ENCODE measurements around the gene ATF4. TPM values are rescaled to one million over a fixed set of nuclear protein-coding genes. Genes with fewer than 3 reads are reported as not detected.

Gene ATF4
- total RNA-seq, 2 experiments from 2014 or later = 720 to 732 TPM

- TF ChIP-seq, protein P1, sequence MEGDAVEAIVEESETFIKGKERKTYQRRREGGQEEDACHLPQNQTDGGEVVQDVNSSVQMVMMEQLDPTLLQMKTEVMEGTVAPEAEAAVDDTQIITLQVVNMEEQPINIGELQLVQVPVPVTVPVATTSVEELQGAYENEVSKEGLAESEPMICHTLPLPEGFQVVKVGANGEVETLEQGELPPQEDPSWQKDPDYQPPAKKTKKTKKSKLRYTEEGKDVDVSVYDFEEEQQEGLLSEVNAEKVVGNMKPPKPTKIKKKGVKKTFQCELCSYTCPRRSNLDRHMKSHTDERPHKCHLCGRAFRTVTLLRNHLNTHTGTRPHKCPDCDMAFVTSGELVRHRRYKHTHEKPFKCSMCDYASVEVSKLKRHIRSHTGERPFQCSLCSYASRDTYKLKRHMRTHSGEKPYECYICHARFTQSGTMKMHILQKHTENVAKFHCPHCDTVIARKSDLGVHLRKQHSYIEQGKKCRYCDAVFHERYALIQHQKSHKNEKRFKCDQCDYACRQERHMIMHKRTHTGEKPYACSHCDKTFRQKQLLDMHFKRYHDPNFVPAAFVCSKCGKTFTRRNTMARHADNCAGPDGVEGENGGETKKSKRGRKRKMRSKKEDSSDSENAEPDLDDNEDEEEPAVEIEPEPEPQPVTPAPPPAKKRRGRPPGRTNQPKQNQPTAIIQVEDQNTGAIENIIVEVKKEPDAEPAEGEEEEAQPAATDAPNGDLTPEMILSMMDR (conservative IDR thresholded peaks at IDR 0.05; ENCODE audit: low read length) = no peak
- no peak for TF ChIP-seq EZH2phosphoT487 (IDR thresholded peaks at IDR 0.05; ENCODE audit: borderline replicate concordance, low read depth, low read length)
- peaks cover 28% of the 10 kb centered on the region for H3K4me1 ChIP-seq (ENCODE audit: insufficient read depth, low read length, poor library complexity, severe bottlenecking)
- no peak overlapping the region for H3K27ac ChIP-seq (ENCODE audit: low read depth, low read length, poor library complexity, severe bottlenecking)
- POLR2A ChIA-PET = no interaction called here
- no peak overlapping the region for H3K4me3 ChIP-seq (ENCODE audit: low read depth, low read length, poor library complexity, severe bottlenecking)
- H4K20me1 ChIP-seq (ENCODE audit: insufficient read depth, low read length) = no peaks in the 10 kb centered on the region
- no TSS peak for BruUV-seq (replicated peaks)
- no peaks in the 10 kb centered on the region for H3K36me3 ChIP-seq (ENCODE audit: insufficient read depth, low read length)
- DNase-seq (ENCODE audit: low spot score) = no peak
- intact Hi-C loops (cut with micrococcal nuclease; ENCODE audit: unreplicated experiment) = no loop called here
- H3K79me2 ChIP-seq (ENCODE audit: insufficient read depth, low read depth, low read length) = no peaks in the 10 kb centered on the region
- no peak overlapping the region; the same call in 1 of the 2 replicates for H3K4me2 ChIP-seq (ENCODE audit: low read length)
- CTCF ChIA-PET (ENCODE audit: unreplicated experiment) = no interaction called here
- H2AFZ ChIP-seq (ENCODE audit: low read length) = no peak overlapping the region
- no peaks in the 10 kb centered on the region for H3K9me2 ChIP-seq (ENCODE audit: insufficient read depth, low read length)
- H3K9me3 ChIP-seq (ENCODE audit: low read length) = no peaks in the 10 kb centered on the region
Measured at GRCh38 chr22:39569066-39569465, 48.7 kb downstream of the ATF4 start.

DNA sequence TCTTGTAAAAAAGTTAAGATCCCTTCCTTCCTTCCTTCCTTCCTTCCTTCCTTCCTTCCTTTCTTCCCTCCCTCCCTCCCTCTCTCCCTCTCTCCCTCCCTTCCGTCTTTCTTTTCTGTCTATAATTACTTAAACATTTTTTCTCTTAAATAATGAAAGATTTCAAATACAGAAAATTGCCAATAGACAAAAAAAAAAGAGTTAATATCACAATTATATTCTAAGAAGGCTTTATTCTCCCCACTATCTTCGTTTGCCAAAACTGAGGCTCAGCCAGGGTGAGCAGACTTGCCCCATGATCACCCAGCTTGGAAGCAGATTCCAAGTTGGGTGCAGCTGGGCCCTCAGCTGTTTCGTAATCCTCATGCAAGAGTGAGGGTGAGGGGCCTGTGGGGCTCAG, 49.9 kb downstream of the ATF4 start:
- H2AFZ ChIP-seq (ENCODE audit: low read length) = no peak overlapping the region
- intact Hi-C loops (cut with micrococcal nuclease; ENCODE audit: unreplicated experiment) = no loop called here
- H3K4me3 ChIP-seq (ENCODE audit: low read depth, low read length, poor library complexity, severe bottlenecking) = no peak overlapping the region
- no TSS peak for BruUV-seq (replicated peaks)
- H3K36me3 ChIP-seq (ENCODE audit: insufficient read depth, low read length) = no peaks in the 10 kb centered on the region
- no peak for TF ChIP-seq EZH2phosphoT487 (IDR thresholded peaks at IDR 0.05; ENCODE audit: borderline replicate concordance, low read depth, low read length)
- TF ChIP-seq, protein P1 (conservative IDR thresholded peaks at IDR 0.05; ENCODE audit: low read length) = no peak
- no peak overlapping the region for H3K27ac ChIP-seq (ENCODE audit: low read depth, low read length, poor library complexity, severe bottlenecking)
- DNase-seq (ENCODE audit: low spot score) = no peak
- H3K9me2 ChIP-seq (ENCODE audit: insufficient read depth, low read length) = no peaks in the 10 kb centered on the region
- H3K9me3 ChIP-seq (ENCODE audit: low read length) = no peaks in the 10 kb centered on the region
- peaks cover 28% of the 10 kb centered on the region for H3K4me1 ChIP-seq (ENCODE audit: insufficient read depth, low read length, poor library complexity, severe bottlenecking)
- no peaks in the 10 kb centered on the region for H4K20me1 ChIP-seq (ENCODE audit: insufficient read depth, low read length)
- CTCF ChIA-PET (ENCODE audit: unreplicated experiment) = no interaction called here
- POLR2A ChIA-PET = no interaction called here
- H3K79me2 ChIP-seq (ENCODE audit: insufficient read depth, low read depth, low read length) = no peaks in the 10 kb centered on the region
- H3K4me2 ChIP-seq (ENCODE audit: low read length) = no peak overlapping the region

DNA sequence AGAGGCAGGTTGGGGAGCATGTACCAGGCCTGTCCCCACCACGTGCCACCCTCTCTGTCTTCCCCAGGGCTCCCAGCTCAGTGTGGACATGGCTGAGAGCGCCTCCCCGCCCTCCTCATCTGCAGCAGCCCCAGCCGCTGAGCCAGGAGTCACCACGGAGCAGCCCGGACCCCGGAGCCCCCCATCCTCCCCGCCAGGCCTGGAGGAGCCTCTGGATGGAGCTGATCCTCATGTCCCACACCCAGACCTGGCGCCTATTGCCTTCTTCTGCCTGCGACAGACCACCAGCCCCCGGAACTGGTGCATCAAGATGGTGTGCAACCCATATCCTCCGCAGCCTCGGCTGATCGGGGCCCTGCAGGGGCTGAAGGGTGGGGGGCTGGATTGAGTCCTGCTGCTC, 50.3 kb downstream of the ATF4 start, which contains the start of gene CACNA1I:
CACNA1I (plus strand) TSS at position 89 of the 400 bp plus-strand sequence; CDS start at position 89, 0 bp downstream.
- ChIA-PET CTCF (ENCODE audit: unreplicated experiment) (no interaction called here), POLR2A (no interaction called here)
- BruUV-seq (replicated peaks) = no TSS peak
- no peaks in the 10 kb centered on the region for H3K36me3 ChIP-seq (ENCODE audit: insufficient read depth, low read length)
- no peak for DNase-seq (ENCODE audit: low spot score)
- TF ChIP-seq, protein P1 (conservative IDR thresholded peaks at IDR 0.05; ENCODE audit: low read length) = no peak
- TF ChIP-seq EZH2phosphoT487 (IDR thresholded peaks at IDR 0.05; ENCODE audit: borderline replicate concordance, low read depth, low read length) = no peak
- no peaks in the 10 kb centered on the region for H3K9me2 ChIP-seq (ENCODE audit: insufficient read depth, low read length)
- intact Hi-C loops (cut with micrococcal nuclease; ENCODE audit: unreplicated experiment) = no loop called here
- no peaks in the 10 kb centered on the region for H3K79me2 ChIP-seq (ENCODE audit: insufficient read depth, low read depth, low read length)
- no peak within 1 kb of the TSS for H3K27ac ChIP-seq (ENCODE audit: low read depth, low read length, poor library complexity, severe bottlenecking)
- no peaks in the 10 kb centered on the region for H4K20me1 ChIP-seq (ENCODE audit: insufficient read depth, low read length)
- H3K4me1 ChIP-seq (ENCODE audit: insufficient read depth, low read length, poor library complexity, severe bottlenecking) = peaks cover 28% of the 10 kb centered on the region
- H2AFZ ChIP-seq (ENCODE audit: low read length) = no peak within 1 kb of the TSS
- no peak within 1 kb of the TSS for H3K4me2 ChIP-seq (ENCODE audit: low read length)
- no peak within 1 kb of the TSS for H3K4me3 ChIP-seq (ENCODE audit: low read depth, low read length, poor library complexity, severe bottlenecking)
- H3K9me3 ChIP-seq (ENCODE audit: low read length) = no peaks in the 10 kb centered on the region

Data from OCI-LY7 (cell line).